HG03060 (cell line): ENCODE data around the gene GNAS-AS1.

Experiments used
- ATAC-seq: cut with Tn5 transposase; IDR thresholded peaks from one replicate; pipeline ENCODE4 v1.9.1; 2021; ENCODE audit warnings: low read depth, moderate number of reproducible peaks; ENCODE audit not compliant: unreplicated experiment

GNAS-AS1 gene

GRCh38 chr20:58888103-58888502 is 37.4 kb upstream of the GNAS-AS1 start:
- no peak for ATAC-seq

- ATAC-seq: no peak
Measured at GRCh38 chr20:58886546-58886945, 35.8 kb upstream of the GNAS-AS1 start.

GRCh38 chr20:58884966-58885365 is 34.3 kb upstream of the GNAS-AS1 start:
- no peak for ATAC-seq

GRCh38 chr20:58883241-58883691 is 32.6 kb upstream of the GNAS-AS1 start:
- ATAC-seq: no peak

GRCh38 chr20:58882704-58883089 is 32.0 kb upstream of the GNAS-AS1 start:
- ATAC-seq: no peak

GRCh38 chr20:58880994-58881752 is 30.5 kb upstream of the GNAS-AS1 start:
- no peak for ATAC-seq

GRCh38 chr20:58880441-58880840 is 29.7 kb upstream of the GNAS-AS1 start:
- no peak for ATAC-seq

- ATAC-seq: no peak
Measured at GRCh38 chr20:58878399-58878798, 27.7 kb upstream of the GNAS-AS1 start.

GRCh38 chr20:58877976-58878360 is 27.3 kb upstream of the GNAS-AS1 start:
- no peak for ATAC-seq

GRCh38 chr20:58877050-58877975 is 26.6 kb upstream of the GNAS-AS1 start:
- ATAC-seq: no peak

- ATAC-seq: no peak
Measured at GRCh38 chr20:58876437-58876836, 25.7 kb upstream of the GNAS-AS1 start.

- no peak for ATAC-seq
Measured at GRCh38 chr20:58875541-58876134, 24.9 kb upstream of the GNAS-AS1 start.

- no peak for ATAC-seq
Measured at GRCh38 chr20:58875111-58875510, 24.4 kb upstream of the GNAS-AS1 start.

GRCh38 chr20:58874469-58874868 is 23.8 kb upstream of the GNAS-AS1 start:
- no peak for ATAC-seq

- ATAC-seq: no peak
Measured at GRCh38 chr20:58871533-58872102, 20.9 kb upstream of the GNAS-AS1 start.

- ATAC-seq: no peak
Measured at GRCh38 chr20:58870293-58871014, 19.8 kb upstream of the GNAS-AS1 start.

- ATAC-seq: no peak
Measured at GRCh38 chr20:58869662-58870227, 19.0 kb upstream of the GNAS-AS1 start.

GRCh38 chr20:58868795-58869194 is 18.1 kb upstream of the GNAS-AS1 start:
- no peak for ATAC-seq

- ATAC-seq: no peak
Measured at GRCh38 chr20:58867211-58867610, 16.5 kb upstream of the GNAS-AS1 start.

GRCh38 chr20:58865843-58866242 is 15.1 kb upstream of the GNAS-AS1 start:
- no peak for ATAC-seq
